H1 (cell line): ENCODE measurements around the gene ERO1B. TPM values are rescaled to one million over a fixed set of nuclear protein-coding genes. Genes with fewer than 3 reads are reported as not detected.

Experiments used
- CTCF ChIA-PET: fragments of 300-600 bp; sonication (Branson Sonifier 250); formaldehyde crosslinking; loops from one replicate; lab custom pipeline; 2021; ENCODE audit not compliant: partially characterized antibody; lab: Charles Lee
- POLR2A ChIA-PET: fragments of 300-600 bp; sonication (Branson Sonifier 250); formaldehyde crosslinking; loops from one replicate; lab custom pipeline; 2021; ENCODE audit warnings: inconsistent platforms; ENCODE audit not compliant: partially characterized antibody; lab: Charles Lee
- DNase-seq, 2 experiments: peaks; one replicate each; pipeline versions ENCODE4 v3.0.0 to v3.0.0-alpha.2; 2010 to 2022; ENCODE audit warnings: low spot score in 2 of 2, low read depth in 1 of 2, mixed read lengths in 1 of 2
- FAIRE-seq: peaks from 2 replicates; lab custom pipeline; 2011; peaks lifted over from hg19 to GRCh38; lab: Jason Lieb, UNC
- H2AFZ ChIP-seq: 2 replicates; pipeline ENCODE4 v1.8.1; 2012; ENCODE audit warnings: low read length, inconsistent platforms
- H2AK5ac ChIP-seq: 2 replicates; pipeline ENCODE4 v1.6.1; 2013; ENCODE audit warnings: low read depth, low read length
- H2BK120ac ChIP-seq: replicated peaks from 2 replicates; pipeline ENCODE3; 2013; ENCODE audit warnings: low read depth, low read length, inconsistent platforms
- H2BK12ac ChIP-seq: 2 replicates; pipeline ENCODE4 v1.6.1; 2013; ENCODE audit warnings: low read depth, low read length
- H2BK15ac ChIP-seq: 2 replicates; pipeline ENCODE4 v1.6.1; 2013; ENCODE audit warnings: low read length
- H2BK20ac ChIP-seq: 2 replicates; pipeline ENCODE4 v1.6.1; 2013; ENCODE audit warnings: low read length
- H2BK5ac ChIP-seq: 2 replicates; pipeline ENCODE4 v1.6.1; 2013; ENCODE audit warnings: low read depth, low read length
- H3K14ac ChIP-seq: 2 replicates; pipeline ENCODE4 v1.6.1; 2013; ENCODE audit warnings: inconsistent platforms; ENCODE audit not compliant: insufficient read length
- H3K18ac ChIP-seq: 2 replicates; pipeline ENCODE4 v1.6.1; 2013; ENCODE audit warnings: low read length; ENCODE audit errors: extremely low read depth
- H3K23ac ChIP-seq: 2 replicates; pipeline ENCODE4 v1.6.1; 2013; ENCODE audit warnings: inconsistent platforms; ENCODE audit not compliant: insufficient read length
- H3K23me2 ChIP-seq: 2 replicates; pipeline ENCODE4 v1.6.1; 2013; ENCODE audit warnings: low read depth, low read length
- H3K27ac ChIP-seq: 2 replicates; pipeline ENCODE4 v1.6.1; 2011; ENCODE audit warnings: low read depth, low read length, inconsistent platforms
- H3K27me3 ChIP-seq, 4 experiments: replicated peaks in 1 of 4; 1 replicate in 1 of 4; 2 replicates in 3 of 4; pipeline versions ENCODE4 v1.6.1 to v1.8.1; 2011 to 2013; ENCODE audit warnings: low read length in 3 of 4, mild to moderate bottlenecking in 3 of 4, inconsistent platforms in 2 of 4, mixed read lengths in 2 of 4, moderate library complexity in 1 of 4; ENCODE audit not compliant: control insufficient read depth in 3 of 4, insufficient read depth in 3 of 4; ENCODE audit errors: extremely low read depth in 1 of 4
- H3K36me3 ChIP-seq, 4 experiments: 2 replicates each; pipeline versions ENCODE4 v1.6.1 to v1.8.1; 2011 to 2013; ENCODE audit warnings: mild to moderate bottlenecking in 4 of 4, low read length in 3 of 4, moderate library complexity in 2 of 4, control low read depth in 1 of 4, inconsistent platforms in 1 of 4; ENCODE audit not compliant: insufficient read depth in 4 of 4, control insufficient read depth in 2 of 4
- H3K4ac ChIP-seq: replicated peaks from 2 replicates; pipeline ENCODE3; 2013; ENCODE audit warnings: low read length, low read depth, mixed read lengths, inconsistent platforms; ENCODE audit not compliant: insufficient read length
- H3K4me1 ChIP-seq, 4 experiments: replicated peaks in 1 of 4; 1 replicate in 1 of 4; 2 replicates in 3 of 4; pipeline versions ENCODE4 v1.6.1 to v1.8.1; 2011 to 2013; ENCODE audit warnings: low read length in 3 of 4, inconsistent platforms in 2 of 4, mixed read lengths in 1 of 4; ENCODE audit not compliant: insufficient read depth in 4 of 4, control insufficient read depth in 3 of 4
- H3K4me2 ChIP-seq, 2 experiments: 2 replicates each; pipeline versions ENCODE4 v1.6.1 to v1.8.1; 2011 to 2013; ENCODE audit warnings: low read depth in 2 of 2, low read length in 2 of 2, control low read depth in 1 of 2, inconsistent platforms in 1 of 2, mild to moderate bottlenecking in 1 of 2; ENCODE audit not compliant: insufficient read depth in 1 of 2
- H3K4me3 ChIP-seq, 4 experiments: fragments of 200-600, 300-600 bp in 1 of 4; sonication (generic), shearing (Covaris generic), sonication (Bioruptor Twin) in 1 of 4; 2 replicates each; pipeline versions ENCODE4 v1.5.1 to v1.8.1; 2011 to 2016; ENCODE audit warnings: low read length in 4 of 4, low read depth in 3 of 4, control low read depth in 2 of 4, inconsistent platforms in 2 of 4, mild to moderate bottlenecking in 2 of 4, mixed read lengths in 1 of 4, moderate library complexity in 1 of 4; ENCODE audit not compliant: insufficient read depth in 2 of 4; ENCODE audit errors: extremely low read depth in 1 of 4
- H3K56ac ChIP-seq: replicated peaks from 2 replicates; pipeline ENCODE3; 2013; ENCODE audit warnings: low read depth, mild to moderate bottlenecking, mixed read lengths, low read length, inconsistent platforms; ENCODE audit not compliant: insufficient read length
- H3K79me1 ChIP-seq: 2 replicates; pipeline ENCODE4 v1.6.1; 2013; ENCODE audit warnings: low read depth, low read length, control low read depth
- H3K79me2 ChIP-seq, 2 experiments: 2 replicates each; pipeline versions ENCODE4 v1.6.1 to v1.8.1; 2012 to 2013; ENCODE audit warnings: low read length in 2 of 2, mild to moderate bottlenecking in 2 of 2, inconsistent platforms in 1 of 2; ENCODE audit not compliant: insufficient read depth in 2 of 2, control insufficient read depth in 1 of 2
- H3K9ac ChIP-seq, 4 experiments: replicated peaks in 1 of 4; 1 replicate in 1 of 4; 2 replicates in 3 of 4; pipeline versions ENCODE4 v1.6.1 to v1.8.1; 2011 to 2013; ENCODE audit warnings: low read depth in 3 of 4, low read length in 3 of 4, control low read depth in 2 of 4, mild to moderate bottlenecking in 2 of 4, moderate library complexity in 2 of 4, inconsistent platforms in 1 of 4; ENCODE audit errors: extremely low read depth in 1 of 4
- H3K9me3 ChIP-seq, 2 experiments: 2 replicates each; pipeline versions ENCODE4 v1.6.1 to v1.8.1; 2012 to 2013; ENCODE audit warnings: mild to moderate bottlenecking in 2 of 2, moderate library complexity in 2 of 2, control low read depth in 1 of 2, inconsistent platforms in 1 of 2, low read depth in 1 of 2, low read length in 1 of 2, mixed read lengths in 1 of 2; ENCODE audit not compliant: insufficient read depth in 2 of 2
- H4K20me1 ChIP-seq, 2 experiments: replicated peaks in 1 of 2; 2 replicates each; pipeline versions ENCODE3 to v1.8.1; 2011 to 2013; ENCODE audit warnings: inconsistent platforms in 2 of 2, low read length in 2 of 2, mild to moderate bottlenecking in 1 of 2; ENCODE audit not compliant: insufficient read depth in 2 of 2, control insufficient read depth in 1 of 2
- H4K5ac ChIP-seq: 2 replicates; pipeline ENCODE4 v1.6.1; 2013; ENCODE audit warnings: low read length, low read depth, mixed read lengths, inconsistent platforms; ENCODE audit not compliant: insufficient read length
- H4K8ac ChIP-seq: 2 replicates; pipeline ENCODE4 v1.8.0; 2013; ENCODE audit warnings: mild to moderate bottlenecking, moderate library complexity, low read length, inconsistent platforms; ENCODE audit not compliant: insufficient read depth; ENCODE audit errors: extremely low read depth
- H4K91ac ChIP-seq: replicated peaks from 2 replicates; pipeline ENCODE3; 2013; ENCODE audit warnings: low read length, mixed read lengths, inconsistent platforms; ENCODE audit not compliant: insufficient read length
- GABPA ChIP-seq: IDR thresholded peaks from 2 replicates; pipeline ENCODE4 v1.6.1; 2011; ENCODE audit warnings: mild to moderate bottlenecking, low read length, moderate library complexity, borderline replicate concordance; ENCODE audit not compliant: insufficient read depth
- HDAC2 ChIP-seq, 2 experiments: fragments of 300-600 bp in 1 of 2; sonication (generic) in 1 of 2; IDR thresholded peaks; 2 replicates each; pipeline ENCODE4 v1.6.1; 2011 to 2012; ENCODE audit warnings: low read depth in 2 of 2, low read length in 2 of 2, mild to moderate bottlenecking in 2 of 2, moderate library complexity in 2 of 2, borderline replicate concordance in 1 of 2, inconsistent platforms in 1 of 2
- KDM4A ChIP-seq: IDR thresholded peaks from one replicate; pipeline ENCODE4 v1.7.1; 2012; ENCODE audit warnings: low read depth, mild to moderate bottlenecking, moderate library complexity, low read length, inconsistent platforms; ENCODE audit not compliant: severe bottlenecking
- RXRA ChIP-seq: IDR thresholded peaks from 2 replicates; pipeline ENCODE4 v1.6.1; 2011; ENCODE audit warnings: low read depth, mild to moderate bottlenecking, low read length, moderate library complexity; ENCODE audit not compliant: insufficient read depth
- SIRT6 ChIP-seq: IDR thresholded peaks from one replicate; pipeline ENCODE4 v1.7.1; 2012; ENCODE audit warnings: low read length, inconsistent platforms
- WGBS, 2 experiments: shearing (Covaris generic) in 1 of 2; methylation state at CpG; one replicate each; pipeline versions ENCODE4 v1.1.6 to v1.1.7; 2013 to 2015; ENCODE audit warnings: low lambda C conversion rate in 2 of 2, mixed read lengths in 2 of 2, inconsistent platforms in 1 of 2, low coverage in 1 of 2, missing lambda C conversion rate in 1 of 2; ENCODE audit not compliant: insufficient replicate concordance in 2 of 2, insufficient coverage in 1 of 2, insufficient read length in 1 of 2; ENCODE audit errors: extremely low coverage in 1 of 2, missing lambda C conversion rate in 1 of 2; 5-methylcytosine and 5-hydroxymethylcytosine counted together
- long read RNA-seq, 2 experiments: library from RNA in 1 of 2; library from capped mRNA in 1 of 2; stranded (forward); transcript quantifications; one replicate each; pipeline ENCODE4 v2.0.0, GENCODE V29; 2021; ENCODE audit warnings: inconsistent platforms in 1 of 2
- polyA minus RNA-seq, 3 experiments: library from RNA; depleted of rRNA, polyadenylated mRNA; stranded (reverse); fragments of >200 nt; gene quantifications; 1 replicate in 2 of 3; 2 replicates in 1 of 3; pipeline ENCODE4 v1.2.3, GENCODE V29; 2011
- polyA plus RNA-seq, 7 experiments: library from polyadenylated mRNA; depleted of rRNA in 3 of 7; stranded (reverse) in 5 of 7; unstranded in 2 of 7; fragments of >200 nt in 5 of 7; fragments of 200-250 nt in 2 of 7; gene quantifications; 1 replicate in 5 of 7; 2 replicates in 1 of 7; 4 replicates in 1 of 7; pipeline versions ENCODE4 v1.2.1 to v1.2.3, GENCODE V29; 2011 to 2013; ENCODE audit warnings: missing spikeins in 2 of 7, mixed read lengths in 2 of 7
- total RNA-seq: library from RNA; stranded (reverse); fragmentation: NEBNext Ultra II Directional; extraction: Animal tissue kit (Norgen Biotek cat#: 25700); gene quantifications from 2 replicates; pipeline ENCODE4 v1.2.1, GENCODE V29; 2021
- TF ChIP-seq, protein P1 (sequence below): IDR thresholded peaks from 2 replicates; pipeline ENCODE4 v1.6.1; 2012; ENCODE audit warnings: inconsistent platforms

ERO1B gene, protein sequence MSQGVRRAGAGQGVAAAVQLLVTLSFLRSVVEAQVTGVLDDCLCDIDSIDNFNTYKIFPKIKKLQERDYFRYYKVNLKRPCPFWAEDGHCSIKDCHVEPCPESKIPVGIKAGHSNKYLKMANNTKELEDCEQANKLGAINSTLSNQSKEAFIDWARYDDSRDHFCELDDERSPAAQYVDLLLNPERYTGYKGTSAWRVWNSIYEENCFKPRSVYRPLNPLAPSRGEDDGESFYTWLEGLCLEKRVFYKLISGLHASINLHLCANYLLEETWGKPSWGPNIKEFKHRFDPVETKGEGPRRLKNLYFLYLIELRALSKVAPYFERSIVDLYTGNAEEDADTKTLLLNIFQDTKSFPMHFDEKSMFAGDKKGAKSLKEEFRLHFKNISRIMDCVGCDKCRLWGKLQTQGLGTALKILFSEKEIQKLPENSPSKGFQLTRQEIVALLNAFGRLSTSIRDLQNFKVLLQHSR
- total RNA-seq: 3.5 and 5.6 TPM in 2 replicates
- polyA plus RNA-seq (2011; rRNA removed): 0.72 and 0.74 TPM in 2 replicates
- polyA plus RNA-seq (2011; cell fraction: cytosol; rRNA removed): 1.4 TPM
- 0.50 TPM for polyA plus RNA-seq (2011; cell fraction: nucleus; rRNA removed)
- polyA plus RNA-seq (2012, experiment 1 of 2): 0.76 to 1.9 TPM (median 0.95 TPM) in 4 replicates
- polyA plus RNA-seq (2012, experiment 2 of 2): 0.12 TPM
- polyA plus RNA-seq (2013, experiment 1 of 2): 2.6 TPM
- 3.1 TPM for polyA plus RNA-seq (2013, experiment 2 of 2)
- 0.69 and 1.6 TPM in 2 replicates for polyA minus RNA-seq (2011; rRNA and poly(A)+ RNA removed)
- 2.6 TPM for polyA minus RNA-seq (2011; cell fraction: cytosol; rRNA and poly(A)+ RNA removed)
- 3.7 TPM for polyA minus RNA-seq (2011; cell fraction: nucleus; rRNA and poly(A)+ RNA removed)
- long read RNA-seq, experiment 1, partial matches to known transcripts: 0 of 3 reads
- long read RNA-seq, experiment 1, other reads (novel, unspliced or antisense): 3 of 3 reads
- long read RNA-seq, experiment 2, partial matches to known transcripts: 0 of 1 reads
- long read RNA-seq, experiment 2, other reads (novel, unspliced or antisense): 1 of 1 reads

DNA sequence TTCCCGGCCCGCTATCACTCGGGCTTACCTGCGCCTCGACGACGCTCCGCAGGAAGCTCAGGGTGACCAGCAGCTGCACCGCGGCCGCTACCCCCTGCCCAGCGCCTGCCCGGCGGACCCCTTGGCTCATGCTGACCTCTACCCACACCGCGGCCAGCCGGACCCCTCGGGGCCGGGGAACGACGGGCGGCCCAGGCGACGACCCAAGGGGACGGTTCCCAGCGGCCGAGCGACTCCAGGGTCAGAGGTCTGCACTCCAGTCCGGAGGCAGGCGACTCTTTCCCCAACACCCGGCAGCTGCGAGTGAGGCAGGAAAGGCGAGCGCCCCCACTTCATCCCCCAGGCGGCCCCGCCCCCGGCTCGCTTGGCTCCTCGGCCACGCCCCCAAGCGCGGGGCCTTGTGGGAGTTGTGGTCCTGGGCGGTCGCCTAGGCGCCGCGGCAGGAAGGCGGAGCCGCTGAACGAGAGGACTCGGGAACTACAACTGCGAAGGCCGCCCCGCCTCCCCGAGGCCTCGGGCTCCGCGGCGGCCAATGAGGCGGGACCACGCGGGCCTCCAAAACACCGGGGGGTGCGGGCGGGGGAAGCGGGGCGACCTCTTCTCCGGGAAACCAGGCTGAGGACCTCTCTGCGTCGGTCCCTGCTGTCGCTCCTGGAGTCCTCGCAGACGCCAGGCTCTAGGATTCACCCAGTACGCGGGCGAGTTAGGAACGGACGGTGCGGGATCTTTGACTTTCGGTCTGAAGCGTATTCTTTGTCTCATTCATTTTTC, at the start of gene ERO1B:
Gene ERO1B (minus strand): TSS at position 305 of the 771 bp plus-strand sequence. CDS start 175 bp downstream, at position 130.
- Histone ChIP-seq H4K5ac (no peak within 1 kb of the TSS), H2BK12ac (no peak within 1 kb of the TSS), H2BK5ac (no peak within 1 kb of the TSS), H3K4me2 (peak within 1 kb of the TSS; percentile 91 to 95), H3K36me3 (no peaks in the 10 kb centered on the region), H3K14ac (peak within 1 kb of the TSS; percentile 93), H4K91ac (no peak within 1 kb of the TSS), H3K4me1 (peaks cover 0 to 6% (median 2%) of the 10 kb centered on the region in 4 experiments; a peak in 2 of 7 replicates), H3K27ac (0 out of 2 replicates have a peak within 1 kb of the TSS, but pooled peaks have one; percentile 18), H4K8ac (peak within 1 kb of the TSS; percentile 68), H2AFZ (peak within 1 kb of the TSS; percentile 68), H2BK15ac (no peak within 1 kb of the TSS), H3K27me3 (peaks cover 3 to 11% (median 7%) of the 10 kb centered on the region in 4 experiments), H4K20me1 (no peaks in the 10 kb centered on the region), H2BK20ac (no peak within 1 kb of the TSS), H3K23ac (no peak within 1 kb of the TSS), H3K23me2 (peaks cover 11% of the 10 kb centered on the region; the same call in 1 of the 2 replicates), H3K4me3 (peak within 1 kb of the TSS; percentile 75 to 79 (median 78)), H3K9ac (peak within 1 kb of the TSS; percentile 69 to 85 (median 72)), H2AK5ac (no peak within 1 kb of the TSS), H3K79me1 (no peaks in the 10 kb centered on the region), H2BK120ac (no peak within 1 kb of the TSS), H3K56ac (no peak within 1 kb of the TSS), H3K4ac (no peak within 1 kb of the TSS), H3K9me3 (no peaks in the 10 kb centered on the region), H3K79me2 (no peaks in the 10 kb centered on the region), H3K18ac (peak within 1 kb of the TSS; percentile 32)
- DNase-seq (peak; percentile 91 to 98), FAIRE-seq (no peak)
- POLR2A ChIA-PET: interaction anchor here (0.6 to 1.7 kb wide), 20 partner anchors 8 to 591 kb away, joined by 3 to 5 read pairs (median 3); no protein-coding TSS in a partner anchor
- CTCF ChIA-PET: interaction anchor here (1.3 to 1.5 kb wide), 2 partner anchors 176 to 178 kb away, joined by 3 to 5 read pairs; no protein-coding TSS in a partner anchor
- WGBS, 2 experiments: 4% methylated on average over 73 of the region's 81 CpGs; no CpG with 5 or more reads in 1 of the 2 experiments
- TF ChIP-seq RXRA (no peak), HDAC2 (IDR thresholded peaks at IDR 0.05; ENCODE audit: borderline replicate concordance in 1 of 2, low read depth in 2 of 2, low read length in 2 of 2) (no peak), GABPA (no peak), SIRT6 (no peak), KDM4A (peak; percentile 78)
- TF ChIP-seq, protein P1, sequence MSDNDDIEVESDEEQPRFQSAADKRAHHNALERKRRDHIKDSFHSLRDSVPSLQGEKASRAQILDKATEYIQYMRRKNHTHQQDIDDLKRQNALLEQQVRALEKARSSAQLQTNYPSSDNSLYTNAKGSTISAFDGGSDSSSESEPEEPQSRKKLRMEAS: no peak; the same call in 1 of the 2 replicates
